Brain microvascular endothelial cell (primary cell): ENCODE results near the gene RBM4B.

ENCODE experiments used
- DNase-seq: peaks from one replicate; pipeline ENCODE4 v3.0.0-alpha.2; 2020
- H3K27ac ChIP-seq: fragments of 250-450 bp; sonication (Bioruptor Pico); 2 replicates; pipeline ENCODE4 v1.5.1; 2020; ENCODE audit warnings: mild to moderate bottlenecking, moderate library complexity
- H3K27me3 ChIP-seq: fragments of 250-450 bp; sonication (Bioruptor Pico); replicated peaks from 2 replicates; pipeline ENCODE4 v1.5.1; 2020; ENCODE audit warnings: mild to moderate bottlenecking
- H3K36me3 ChIP-seq: fragments of 250-450 bp; sonication (Bioruptor Pico); replicated peaks from 2 replicates; pipeline ENCODE4 v1.5.1; 2020; ENCODE audit warnings: mild to moderate bottlenecking
- H3K4me3 ChIP-seq: 2 replicates; pipeline ENCODE4 v1.5.1; 2011; ENCODE audit warnings: low read depth, mild to moderate bottlenecking, control low read depth, low read length, moderate library complexity
- CTCF ChIP-seq: IDR thresholded peaks from 2 replicates; pipeline ENCODE4 v1.5.1; 2011; ENCODE audit warnings: low read depth, mild to moderate bottlenecking, moderate library complexity, low read length, control low read depth, inconsistent platforms; ENCODE audit errors: missing control alignments
- in situ Hi-C: cut with HindIII; loops from 2 replicates; pipeline ENCODE4 v1.10.0; 2017; ENCODE audit warnings: low sequenced_read_pairs, low pct_ligation_motif_present

Gene RBM4B

DNA sequence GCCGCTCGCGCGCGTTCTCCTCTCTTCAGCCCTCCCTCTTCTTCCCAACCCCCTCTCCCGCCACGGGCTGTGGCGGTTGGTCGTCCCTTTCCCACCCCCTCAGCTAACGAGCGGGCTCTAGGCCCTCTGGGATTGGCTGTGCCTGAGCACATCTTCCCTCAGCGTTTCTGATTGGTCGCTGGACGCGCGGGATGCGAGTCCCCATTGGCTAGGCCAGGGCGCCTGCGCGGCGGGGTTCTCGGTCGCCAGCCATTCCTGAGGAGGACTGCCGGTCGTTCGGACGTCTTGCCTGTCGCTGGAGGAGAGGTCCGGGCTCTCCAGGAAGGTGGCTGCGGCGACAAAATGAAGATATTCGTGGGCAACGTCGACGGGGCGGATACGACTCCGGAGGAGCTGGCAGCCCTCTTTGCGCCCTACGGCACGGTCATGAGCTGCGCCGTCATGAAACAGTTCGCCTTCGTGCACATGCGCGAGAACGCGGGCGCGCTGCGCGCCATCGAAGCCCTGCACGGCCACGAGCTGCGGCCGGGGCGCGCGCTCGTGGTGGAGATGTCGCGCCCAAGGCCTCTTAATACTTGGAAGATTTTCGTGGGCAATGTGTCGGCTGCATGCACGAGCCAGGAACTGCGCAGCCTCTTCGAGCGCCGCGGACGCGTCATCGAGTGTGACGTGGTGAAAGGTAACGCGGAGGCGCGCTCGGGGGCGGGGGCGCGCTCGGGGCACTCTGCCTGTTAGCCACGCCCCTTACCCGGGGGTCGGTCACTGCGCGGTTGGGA lies 61.1 kb downstream of the RBM4B start, which contains the start of gene RBM14:
Gene RBM14 (plus strand): TSS at position 252 of the 776 bp plus-strand sequence. CDS start 91 bp downstream, at position 343.
- H3K27me3 ChIP-seq = no peaks in the 10 kb centered on the region
- no peak for TF ChIP-seq CTCF
- H3K36me3 ChIP-seq = peaks cover 13% of the 10 kb centered on the region
- in situ Hi-C loops = no loop called here
- H3K27ac ChIP-seq = peak within 1 kb of the TSS; percentile 87
- peak within 1 kb of the TSS; percentile 97 for H3K4me3 ChIP-seq
- peak; percentile 99 for DNase-seq
